Thyroid gland (tissue), 4 donors: Measurements from ENCODE around the gene MYRFL.

Experiments
- CTCF ChIP-seq, 6 experiments: fragments of 200-600 bp in 3 of 6; fragments of 450-650 bp in 3 of 6; sonication (generic) in 3 of 6; IDR thresholded peaks; one replicate each; pipeline ENCODE4 v1.5.1; 2016 to 2019; ENCODE audit warnings: antibody characterized with exemption in 6 of 6, mild to moderate bottlenecking in 2 of 6, inconsistent platforms in 1 of 6, moderate library complexity in 1 of 6
- POLR2A ChIP-seq, 2 donors: fragments of 450-650 bp; IDR thresholded peaks; one replicate each; pipeline ENCODE4 v1.6.1; 2017; ENCODE audit warnings: antibody characterized with exemption in 2 of 2, mild to moderate bottlenecking in 2 of 2, moderate library complexity in 1 of 2

- no peak for TF ChIP-seq POLR2A (IDR thresholded peaks at IDR 0.05)
- TF ChIP-seq CTCF (IDR thresholded peaks at IDR 0.05): no peak
These were observed 14.0 kb upstream of the MYRFL start for GRCh38 chr12:69810870-69811498.
